HG02759 (cell line): Measurements from ENCODE around the gene FAM177B.
A peak's percentile ranks its signal among the peaks of the same experiment; 100 is the strongest.
"Not testable (repeated sequence)": the region's sequence is repeated elsewhere in the genome, so short reads cannot be mapped to it uniquely, and the experiment has no call there.

Source experiments
- ATAC-seq: cut with Tn5 transposase; IDR thresholded peaks from one replicate; pipeline ENCODE4 v1.9.1; 2021; ENCODE audit warnings: mild to moderate bottlenecking, moderate library complexity; ENCODE audit not compliant: unreplicated experiment

Gene FAM177B

DNA sequence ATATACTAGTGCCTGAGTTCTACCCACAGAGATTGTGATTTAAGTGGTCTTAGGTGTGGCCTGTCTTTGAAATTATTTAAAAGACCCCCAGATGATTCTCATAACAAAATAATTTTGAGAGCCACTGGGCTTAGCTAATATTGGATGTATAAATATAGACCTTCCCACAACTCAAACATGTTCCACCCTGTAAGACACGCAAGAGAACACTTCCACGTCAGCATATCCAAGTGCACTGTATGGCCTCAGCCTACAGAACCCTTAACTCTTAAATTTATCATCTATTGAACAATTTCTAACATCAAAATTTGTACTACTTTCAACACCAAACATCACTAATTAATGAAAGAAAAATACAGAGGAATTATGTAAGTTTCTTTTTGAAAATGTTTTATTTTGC is 2.5 kb downstream of the FAM177B start:
- no peak for ATAC-seq

DNA sequence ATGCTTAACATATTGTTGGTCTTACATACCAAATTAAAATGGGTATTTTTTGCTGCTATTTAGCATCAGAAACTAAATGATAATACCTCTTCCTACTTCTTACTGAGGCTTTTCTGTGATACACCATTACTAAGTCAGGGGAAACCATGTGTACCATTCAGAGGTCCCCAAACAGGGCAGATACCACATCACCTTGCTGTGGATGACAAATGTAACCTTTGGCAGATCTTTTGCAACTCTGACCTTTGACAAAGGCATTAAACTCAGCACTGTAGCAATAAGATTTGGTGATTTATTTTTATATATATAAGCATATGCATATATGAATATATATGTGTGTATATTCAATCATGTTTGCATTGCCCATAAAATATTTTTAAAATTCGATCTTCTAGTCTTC is 2.9 kb downstream of the FAM177B start:
- no peak for ATAC-seq

DNA sequence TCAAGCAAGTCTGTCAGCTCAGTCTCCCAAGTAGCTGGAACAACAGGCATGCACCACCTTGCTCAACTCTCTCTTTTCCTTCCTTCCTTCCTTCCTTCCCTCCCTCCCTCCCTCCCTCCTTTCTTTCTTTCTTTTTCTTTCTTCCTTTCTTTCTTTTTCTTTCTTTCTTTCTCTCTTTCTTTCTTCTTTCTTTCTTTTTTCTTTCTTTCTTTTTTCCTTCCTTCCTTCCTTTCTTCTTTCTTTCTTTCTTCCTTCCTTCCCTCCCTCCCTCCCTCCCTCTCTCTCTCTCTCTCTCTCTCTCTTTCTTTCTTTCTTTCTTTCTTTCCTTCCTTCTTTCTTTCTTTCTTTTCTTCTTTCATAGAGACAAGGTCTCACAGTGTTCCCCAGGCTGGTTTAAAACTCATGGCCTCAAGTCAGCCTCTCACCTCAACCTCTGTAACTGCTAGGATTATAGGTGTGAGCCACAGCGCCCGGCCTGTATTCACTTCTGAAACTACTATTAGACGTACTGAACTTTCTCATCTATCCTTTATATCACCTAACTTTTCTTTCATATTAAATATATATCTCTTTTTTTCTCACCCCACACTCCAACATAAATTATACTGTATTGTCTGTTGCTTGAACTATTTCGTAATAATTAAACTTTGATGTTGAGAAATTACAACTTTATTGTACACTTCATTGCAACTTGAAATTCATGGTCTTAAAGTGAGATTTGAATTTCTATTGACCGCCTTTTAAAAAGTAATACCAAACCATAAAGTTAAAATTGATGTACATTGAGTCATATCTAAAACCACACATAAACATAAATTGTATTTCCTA is 4.8 kb downstream of the FAM177B start:
- ATAC-seq = not testable (repeated sequence)

DNA sequence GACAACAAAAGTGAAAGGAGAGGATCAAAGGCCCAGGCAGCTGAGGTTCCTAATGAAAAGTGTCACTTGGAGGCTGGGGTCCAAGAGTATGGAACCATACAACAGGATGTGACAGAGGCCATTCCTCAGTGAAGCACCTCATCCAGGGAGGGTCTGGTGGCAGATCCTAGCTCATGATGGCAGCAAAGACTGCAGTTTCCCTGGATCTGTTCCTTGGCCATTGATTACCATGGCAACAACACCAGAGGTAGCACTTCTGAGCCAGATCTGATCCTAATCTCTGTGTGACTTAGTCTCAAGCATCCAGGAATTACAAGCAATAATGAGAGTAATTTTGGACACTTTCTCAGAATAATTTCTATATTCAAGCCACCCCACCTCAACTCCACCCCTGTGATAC is 12.9 kb downstream of the FAM177B start:
- no peak for ATAC-seq

DNA sequence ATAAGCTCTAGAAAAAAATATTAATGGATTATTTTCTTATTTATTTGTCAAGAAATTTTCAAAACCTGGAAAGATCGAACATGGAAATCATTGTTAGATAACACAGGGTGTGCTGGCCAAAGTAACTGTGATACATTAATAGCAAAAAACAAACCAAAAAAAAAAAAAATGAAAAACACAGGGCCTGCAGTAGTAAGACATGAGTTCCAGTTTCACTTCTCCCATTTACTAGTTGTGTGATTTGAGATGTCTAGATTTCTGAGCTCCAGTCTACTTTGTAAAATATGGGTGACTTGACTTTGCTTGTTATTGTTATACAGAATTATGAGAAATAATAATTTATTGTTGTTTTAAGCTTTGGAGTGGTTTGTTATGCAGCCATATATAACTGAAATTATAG is 13.6 kb downstream of the FAM177B start:
- ATAC-seq = peak; percentile 68

DNA sequence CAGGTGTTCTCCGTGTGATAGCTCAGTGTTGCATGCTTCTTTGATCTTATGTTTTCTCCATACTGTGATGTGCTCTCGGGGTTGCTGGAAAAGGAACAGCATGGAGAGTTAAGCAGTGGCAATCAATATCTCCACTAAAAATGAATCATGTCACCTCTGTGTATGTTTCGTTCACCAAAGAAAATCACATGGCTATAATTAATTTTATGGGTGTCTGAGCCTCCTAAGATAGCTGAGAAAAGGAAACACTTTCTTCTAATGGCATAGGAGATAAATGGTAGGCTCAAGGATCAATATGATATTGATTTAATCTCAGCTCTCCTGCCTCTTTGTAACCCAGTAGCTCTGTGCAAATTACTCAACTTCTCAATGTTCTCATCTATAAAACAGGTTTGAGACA is 14.3 kb downstream of the FAM177B start:
- ATAC-seq = no peak

DNA sequence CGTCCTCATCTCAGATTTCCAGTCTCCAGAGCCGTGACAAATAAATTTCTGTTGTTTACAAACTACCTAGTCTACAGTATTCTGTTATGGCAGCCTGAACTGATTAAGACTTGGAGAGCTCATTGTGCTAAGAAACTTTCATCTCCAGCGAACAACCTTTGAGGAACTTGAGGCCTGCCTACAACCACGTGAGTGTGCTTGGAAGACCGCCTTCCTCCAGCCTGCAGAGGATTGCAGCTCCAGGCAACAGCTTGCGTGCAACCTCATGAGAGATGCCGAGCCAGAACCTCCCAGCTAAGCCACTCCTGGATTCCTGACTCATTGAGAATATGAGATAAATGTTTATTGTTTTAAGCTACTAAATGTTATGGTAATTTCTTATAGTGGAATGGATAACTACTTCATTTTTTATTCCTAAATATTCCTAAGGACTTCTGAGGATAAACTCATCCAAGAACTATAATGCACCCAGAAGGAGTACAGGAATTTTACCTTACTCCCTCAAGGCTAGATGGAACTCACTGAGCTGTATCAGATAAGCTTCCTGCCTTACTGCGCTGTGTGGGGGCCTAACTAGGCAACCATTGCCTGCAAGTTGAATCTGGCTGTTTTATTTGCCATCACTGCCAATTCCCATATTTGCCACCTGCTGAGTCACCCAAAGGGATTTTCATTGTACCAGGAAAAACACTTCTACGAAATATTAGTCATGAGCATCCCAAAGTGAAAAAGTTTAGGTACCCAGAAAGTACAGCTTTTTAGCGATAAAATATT is 17.6 kb downstream of the FAM177B start:
- no peak for ATAC-seq

DNA sequence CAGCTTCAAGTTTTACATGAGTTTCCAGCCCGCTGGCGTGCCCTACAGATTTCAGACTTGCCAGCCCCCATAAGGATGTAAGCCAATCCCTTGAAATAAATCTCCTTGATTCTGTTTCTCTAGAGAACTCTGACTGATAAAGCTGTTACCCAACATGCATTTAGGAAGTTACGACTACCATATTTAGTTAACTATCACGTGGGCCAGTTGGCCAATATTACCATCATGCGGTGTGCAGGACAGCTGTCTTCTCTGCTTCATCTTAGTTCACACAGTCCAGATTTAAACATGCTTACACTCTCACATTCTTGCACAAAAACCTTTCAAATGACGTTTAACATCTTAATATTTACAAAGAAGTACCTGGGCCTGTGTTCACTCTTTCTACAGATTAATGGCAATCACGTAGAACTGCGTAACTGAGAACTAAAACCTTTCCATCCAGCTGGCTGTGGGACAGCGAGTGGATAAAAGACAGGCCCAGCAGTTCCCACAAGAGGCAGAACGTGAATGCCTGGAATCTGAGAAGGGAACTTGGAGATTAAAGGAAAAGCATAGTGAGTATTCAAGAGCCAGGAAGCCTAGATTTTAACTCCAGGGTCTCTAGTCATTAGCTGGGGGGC is 20.8 kb downstream of the FAM177B start:
- no peak for ATAC-seq

DNA sequence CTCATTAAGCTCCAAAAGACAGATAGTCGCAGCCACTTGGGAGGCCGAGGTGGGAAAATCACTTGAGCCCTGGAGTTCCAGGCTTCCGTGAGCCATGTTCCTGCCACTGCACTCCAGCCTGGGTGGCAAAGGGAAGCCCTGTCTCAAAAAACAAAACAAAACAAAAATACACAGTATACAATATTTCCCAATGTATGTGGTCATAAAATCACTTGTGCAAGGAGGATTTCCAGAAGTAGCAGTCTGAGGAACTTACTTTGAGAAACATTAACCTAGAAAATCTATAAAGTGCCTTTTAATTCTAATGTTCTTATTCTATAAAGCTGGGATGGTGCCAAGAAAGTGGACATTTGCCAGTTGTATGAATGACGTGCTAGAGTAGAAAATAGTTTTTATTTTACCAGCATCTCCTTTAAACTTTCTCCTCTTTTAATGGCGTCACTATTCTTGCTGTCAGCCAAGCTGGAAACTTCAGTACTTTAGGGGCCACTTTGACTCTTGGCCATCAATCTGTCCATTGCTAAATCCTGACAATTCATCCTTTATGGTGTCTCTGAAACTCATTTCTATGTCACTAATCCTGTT is 22.5 kb downstream of the FAM177B start:
- no peak for ATAC-seq

DNA sequence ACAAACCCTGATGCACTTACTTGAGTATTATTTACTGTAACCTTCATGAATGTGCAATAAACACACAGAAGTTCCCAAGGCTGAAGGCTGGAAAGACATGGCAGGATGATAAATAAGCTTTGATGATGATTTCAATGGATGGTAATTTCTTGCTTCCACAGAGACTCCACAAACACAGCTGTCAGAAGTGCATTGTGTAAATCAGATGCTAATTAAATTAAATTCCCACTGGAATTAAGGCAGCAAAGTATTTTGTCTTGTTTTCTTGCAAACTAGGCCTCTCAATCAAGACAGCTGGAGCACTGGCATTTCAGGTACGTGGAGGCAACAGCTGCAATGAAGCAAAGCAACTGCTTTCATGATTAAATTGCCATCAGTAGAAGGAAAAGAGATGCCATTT is 24.1 kb downstream of the FAM177B start:
- ATAC-seq = no peak

DNA sequence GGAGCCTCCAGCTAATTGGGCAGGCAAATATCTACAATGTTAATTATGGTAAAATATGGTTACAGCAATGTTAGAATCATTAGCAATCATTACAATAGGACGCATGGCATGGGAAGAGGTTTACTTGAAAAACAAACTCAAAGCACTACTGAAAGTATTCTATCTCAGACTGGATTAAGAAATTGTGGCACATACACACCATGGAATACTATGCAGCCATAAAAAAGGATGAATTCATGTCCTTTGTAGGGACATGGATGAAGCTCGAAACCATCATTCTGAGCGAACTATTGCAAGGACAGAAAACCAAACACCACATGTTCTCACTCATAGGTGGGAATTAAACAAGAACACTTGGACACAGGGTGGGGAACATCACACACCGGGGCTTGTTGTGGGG is 25.2 kb downstream of the FAM177B start:
- ATAC-seq = not testable (repeated sequence)

DNA sequence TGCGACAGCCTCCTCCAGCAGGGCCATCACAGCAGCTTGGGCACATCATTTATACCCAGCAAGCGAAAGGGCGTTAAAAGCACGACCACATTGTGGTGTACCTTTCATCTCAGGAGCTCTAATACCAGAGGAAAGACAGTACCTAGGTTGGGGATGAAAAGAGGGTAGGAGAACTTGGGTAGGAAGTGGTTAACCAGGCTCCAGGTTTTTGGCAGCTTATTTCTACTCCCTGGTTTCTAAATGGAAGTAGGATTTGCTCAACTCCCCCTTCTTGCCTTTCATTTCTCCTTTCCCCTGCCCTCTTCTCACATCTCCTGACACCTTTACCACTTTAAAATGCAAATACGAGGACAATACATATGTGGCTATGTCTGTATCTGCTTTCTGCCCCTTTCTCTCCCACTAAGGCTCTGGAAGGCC is 30.2 kb downstream of the FAM177B start:
- no peak for ATAC-seq

DNA sequence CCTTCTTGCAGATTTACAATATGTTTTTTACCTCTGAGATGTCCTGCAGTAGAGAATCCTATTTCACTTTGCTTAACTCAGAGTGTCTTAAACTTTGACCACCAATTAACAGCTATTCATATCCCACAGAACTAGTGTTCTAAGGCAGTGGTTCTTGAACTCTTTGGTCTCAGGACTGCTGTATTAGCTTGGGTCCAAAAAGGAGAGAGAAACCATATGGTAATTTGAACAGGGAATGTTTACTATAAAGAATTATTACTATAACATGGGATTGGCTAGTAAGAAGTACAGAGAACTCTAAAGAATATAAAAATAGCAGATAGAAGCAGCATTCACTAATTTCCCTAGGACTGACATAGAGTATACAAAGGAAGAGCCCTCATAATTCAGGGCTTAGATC is 31.6 kb downstream of the FAM177B start:
- no peak for ATAC-seq

DNA sequence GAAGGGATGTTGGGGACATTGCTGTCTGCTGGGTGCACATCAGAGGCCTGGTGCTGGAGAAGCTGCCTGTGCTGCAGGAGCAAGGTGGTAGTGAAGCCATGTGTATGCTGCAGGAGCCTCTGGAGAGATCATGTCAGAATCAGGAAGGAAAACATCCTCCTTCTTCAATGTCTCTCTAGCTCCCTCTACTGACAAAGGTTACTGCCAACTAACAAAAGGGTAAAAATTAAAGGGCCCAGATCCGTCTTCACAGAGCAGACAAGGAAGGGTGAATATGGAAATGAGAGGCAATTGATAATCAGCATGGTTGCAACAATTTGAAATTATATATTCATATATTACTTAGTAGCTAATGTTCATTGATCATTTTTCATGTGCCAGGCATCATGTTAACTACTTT is 32.2 kb downstream of the FAM177B start:
- no peak for ATAC-seq

DNA sequence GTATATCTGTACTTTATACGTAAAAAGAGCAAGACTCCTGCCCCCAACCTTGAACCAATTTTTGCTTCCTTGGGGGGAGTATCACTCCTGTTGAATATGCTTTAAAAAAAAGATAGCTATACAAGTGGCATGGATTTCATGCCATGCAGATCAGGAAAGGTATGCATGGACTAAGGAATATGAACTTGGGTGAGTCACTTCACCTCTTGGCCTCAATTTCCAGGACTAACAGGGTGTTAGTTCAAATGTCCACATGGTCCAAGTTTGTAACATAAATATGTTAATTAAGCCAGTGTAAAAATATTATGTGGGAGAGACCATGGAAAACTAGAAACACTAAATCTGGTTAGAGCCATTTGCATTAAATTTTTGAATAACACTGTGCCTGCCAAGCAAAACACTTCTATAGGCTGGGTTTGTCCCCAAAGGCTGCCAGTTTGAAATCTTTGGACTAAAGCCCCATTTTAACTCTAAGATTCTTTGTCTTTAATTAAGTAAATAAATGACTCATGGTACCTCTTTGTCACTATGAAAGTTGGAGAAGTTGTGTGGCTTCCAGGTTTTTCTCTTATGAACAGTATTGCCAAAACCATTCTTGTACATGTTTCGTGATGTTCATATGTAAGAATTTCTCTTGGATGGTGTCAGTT is 33.1 kb downstream of the FAM177B start:
- ATAC-seq = no peak

DNA sequence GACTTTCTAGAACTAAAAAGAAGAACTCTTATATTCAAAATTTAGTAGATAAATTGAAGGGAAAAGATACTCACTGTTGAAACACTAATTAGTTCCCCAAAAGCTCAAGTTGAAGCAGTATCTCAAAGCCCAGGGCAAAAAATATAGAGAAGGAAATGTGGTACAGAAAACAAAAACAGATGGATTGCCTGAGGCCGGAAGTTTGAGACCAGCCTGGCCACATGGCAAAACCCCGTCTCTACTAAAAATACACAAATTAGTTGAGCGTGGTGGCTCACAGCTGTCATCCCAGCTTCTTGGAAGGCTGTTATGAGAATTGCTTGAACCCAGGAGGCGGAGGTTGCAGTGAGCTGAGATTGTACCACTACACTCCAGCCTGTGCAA is 36.0 kb downstream of the FAM177B start:
- peak; percentile 90 for ATAC-seq

DNA sequence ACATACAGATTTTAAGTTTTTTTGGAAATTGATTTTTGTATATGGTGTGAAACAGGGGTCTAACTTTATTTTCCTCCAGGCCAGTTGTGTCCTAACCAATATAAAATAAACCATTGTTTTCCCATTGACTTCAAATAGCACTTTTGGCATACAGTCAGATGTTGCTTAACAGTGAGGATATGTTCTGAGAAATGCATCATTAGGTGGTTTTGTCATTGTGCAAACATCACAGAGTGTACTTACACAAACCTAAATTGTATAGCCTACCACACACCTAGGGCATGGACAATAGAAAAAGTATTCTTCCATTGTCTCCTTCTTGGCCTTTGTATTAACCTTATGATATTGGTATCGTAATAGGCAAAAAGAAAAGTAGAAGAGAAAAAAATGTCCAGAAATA is 40.5 kb downstream of the FAM177B start:
- ATAC-seq = no peak

DNA sequence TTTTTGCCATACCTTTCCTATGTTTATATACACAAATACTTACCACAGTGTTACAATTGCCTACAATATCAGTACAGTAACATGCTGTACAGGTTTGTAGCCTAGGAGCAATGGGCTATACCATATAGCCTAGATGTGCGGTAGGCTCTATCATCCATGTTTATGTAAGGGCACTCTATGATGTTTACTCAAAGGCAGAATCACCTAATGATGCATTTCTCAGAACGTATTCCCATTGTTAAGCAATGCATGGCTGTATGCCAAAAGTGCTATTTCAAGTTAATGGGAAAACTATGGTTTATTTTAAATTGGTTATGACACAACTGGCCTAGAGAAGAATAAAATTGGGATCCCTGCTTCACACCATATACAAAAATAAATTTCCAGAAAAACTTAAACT is 41.0 kb downstream of the FAM177B start:
- ATAC-seq = no peak

DNA sequence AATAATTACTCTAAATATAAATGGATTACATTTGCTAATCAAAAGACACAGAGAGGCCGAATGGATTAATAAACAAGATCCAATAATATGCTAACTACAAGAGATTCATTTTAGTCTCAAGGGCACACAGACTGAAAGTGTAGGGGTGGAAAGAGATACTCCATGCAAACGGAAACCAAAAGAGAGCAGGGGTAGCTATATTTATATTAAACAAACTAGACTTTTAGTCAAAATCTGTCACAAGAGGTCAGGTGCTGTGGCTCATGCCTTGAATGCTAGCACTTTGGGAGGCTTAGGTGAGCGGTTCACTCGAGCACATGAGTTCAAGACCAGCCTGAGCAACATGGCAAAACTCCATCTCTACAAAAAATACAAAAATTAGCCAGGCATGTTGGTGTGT is 44.2 kb downstream of the FAM177B start:
- peak; percentile 75 for ATAC-seq

DNA sequence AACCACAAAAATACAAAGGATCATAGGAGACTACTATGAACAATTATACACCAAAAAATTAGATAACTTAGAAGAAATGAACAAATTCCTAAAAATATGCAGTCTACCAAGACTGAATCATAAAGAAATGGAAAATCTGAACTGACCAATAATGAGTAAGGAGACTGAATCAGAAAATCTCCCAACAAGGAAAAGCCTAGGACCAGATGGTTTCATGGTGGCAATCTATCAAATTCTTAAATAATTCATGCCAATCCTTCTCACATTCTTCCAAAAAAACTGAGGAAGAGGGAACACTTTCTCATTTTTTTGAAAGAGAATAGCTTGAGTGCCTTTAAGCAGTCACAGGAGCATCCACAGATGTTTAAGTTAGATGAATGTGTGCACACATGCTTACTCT is 46.0 kb downstream of the FAM177B start:
- ATAC-seq = no peak

DNA sequence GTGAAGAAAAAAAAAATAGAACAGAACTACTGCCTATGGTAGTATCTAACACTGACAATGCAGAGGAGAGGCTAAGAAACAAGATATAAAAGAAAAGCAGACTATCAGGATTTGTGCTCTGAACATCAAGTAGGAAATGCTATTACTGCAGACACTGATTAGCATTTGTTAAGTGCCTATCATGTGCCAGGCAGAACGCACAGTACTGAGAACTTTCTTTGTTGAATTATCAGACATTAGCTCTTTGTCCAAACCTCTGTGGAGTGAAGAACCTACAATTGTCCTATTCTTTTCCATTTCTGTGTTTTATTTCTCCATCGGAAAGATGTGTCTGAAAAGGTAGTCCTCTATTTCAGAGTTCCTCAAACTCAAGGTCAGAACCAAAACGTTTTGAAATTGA is 47.4 kb downstream of the FAM177B start:
- no peak for ATAC-seq
